ENCODE data around the gene MYOF. TPM values are rescaled to one million over a fixed set of nuclear protein-coding genes. Genes with fewer than 3 reads are reported as not detected.
"Not testable (repeated sequence)": the region's sequence is repeated elsewhere in the genome, so short reads cannot be mapped to it uniquely, and the experiment has no call there.

The MYOF gene
- total RNA-seq, 2 donors from 2014 or later = 21.1 to 25.7 TPM

DNA sequence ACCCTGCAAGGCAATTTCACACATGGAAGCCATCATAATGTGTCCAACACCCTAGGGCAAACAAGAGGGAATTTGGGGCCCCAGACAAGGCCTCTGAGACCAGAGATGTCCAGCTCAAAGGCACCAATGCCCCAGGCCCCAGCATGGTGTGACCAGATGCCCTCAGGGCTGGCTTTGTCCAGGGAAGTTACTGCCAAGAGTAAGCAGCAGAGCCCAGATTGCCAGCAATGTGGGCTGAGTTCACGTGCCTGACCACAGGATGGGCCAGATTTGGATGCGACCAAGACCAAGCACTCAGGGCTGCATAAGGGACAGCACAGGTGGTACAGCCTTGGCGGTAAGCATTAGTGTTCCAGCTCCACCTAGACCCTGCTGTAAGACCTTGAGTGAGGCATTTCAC lies 12.7 kb downstream of the MYOF start:
- ATAC-seq (no peak), DNase-seq (no peak)
- WGBS, 2 donors = 97 to 100% methylated on average over 2 to 3 of the region's 3 CpGs
- intact Hi-C loops (cut with DNase I) = no loop called here
- Histone ChIP-seq H3K36me3 (replicated peaks in 1 of 2; ENCODE audit: insufficient read depth in 1 of 2, low read depth in 2 of 2) (no peaks in the 10 kb centered on the region), H3K4me3 (no peak overlapping the region), H3K4me1 (peaks cover 19% of the 10 kb centered on the region), H3K9me3 (no peaks in the 10 kb centered on the region), H3K27me3 (no peaks in the 10 kb centered on the region), H3K27ac (peak overlapping the region in 2 of 4 donors; percentile 34 to 47)
- TF ChIP-seq, protein P1, sequence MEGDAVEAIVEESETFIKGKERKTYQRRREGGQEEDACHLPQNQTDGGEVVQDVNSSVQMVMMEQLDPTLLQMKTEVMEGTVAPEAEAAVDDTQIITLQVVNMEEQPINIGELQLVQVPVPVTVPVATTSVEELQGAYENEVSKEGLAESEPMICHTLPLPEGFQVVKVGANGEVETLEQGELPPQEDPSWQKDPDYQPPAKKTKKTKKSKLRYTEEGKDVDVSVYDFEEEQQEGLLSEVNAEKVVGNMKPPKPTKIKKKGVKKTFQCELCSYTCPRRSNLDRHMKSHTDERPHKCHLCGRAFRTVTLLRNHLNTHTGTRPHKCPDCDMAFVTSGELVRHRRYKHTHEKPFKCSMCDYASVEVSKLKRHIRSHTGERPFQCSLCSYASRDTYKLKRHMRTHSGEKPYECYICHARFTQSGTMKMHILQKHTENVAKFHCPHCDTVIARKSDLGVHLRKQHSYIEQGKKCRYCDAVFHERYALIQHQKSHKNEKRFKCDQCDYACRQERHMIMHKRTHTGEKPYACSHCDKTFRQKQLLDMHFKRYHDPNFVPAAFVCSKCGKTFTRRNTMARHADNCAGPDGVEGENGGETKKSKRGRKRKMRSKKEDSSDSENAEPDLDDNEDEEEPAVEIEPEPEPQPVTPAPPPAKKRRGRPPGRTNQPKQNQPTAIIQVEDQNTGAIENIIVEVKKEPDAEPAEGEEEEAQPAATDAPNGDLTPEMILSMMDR (IDR thresholded peaks at IDR 0.05) = no peak
- TF ChIP-seq POLR2A (IDR thresholded peaks at IDR 0.05) = no peak

DNA sequence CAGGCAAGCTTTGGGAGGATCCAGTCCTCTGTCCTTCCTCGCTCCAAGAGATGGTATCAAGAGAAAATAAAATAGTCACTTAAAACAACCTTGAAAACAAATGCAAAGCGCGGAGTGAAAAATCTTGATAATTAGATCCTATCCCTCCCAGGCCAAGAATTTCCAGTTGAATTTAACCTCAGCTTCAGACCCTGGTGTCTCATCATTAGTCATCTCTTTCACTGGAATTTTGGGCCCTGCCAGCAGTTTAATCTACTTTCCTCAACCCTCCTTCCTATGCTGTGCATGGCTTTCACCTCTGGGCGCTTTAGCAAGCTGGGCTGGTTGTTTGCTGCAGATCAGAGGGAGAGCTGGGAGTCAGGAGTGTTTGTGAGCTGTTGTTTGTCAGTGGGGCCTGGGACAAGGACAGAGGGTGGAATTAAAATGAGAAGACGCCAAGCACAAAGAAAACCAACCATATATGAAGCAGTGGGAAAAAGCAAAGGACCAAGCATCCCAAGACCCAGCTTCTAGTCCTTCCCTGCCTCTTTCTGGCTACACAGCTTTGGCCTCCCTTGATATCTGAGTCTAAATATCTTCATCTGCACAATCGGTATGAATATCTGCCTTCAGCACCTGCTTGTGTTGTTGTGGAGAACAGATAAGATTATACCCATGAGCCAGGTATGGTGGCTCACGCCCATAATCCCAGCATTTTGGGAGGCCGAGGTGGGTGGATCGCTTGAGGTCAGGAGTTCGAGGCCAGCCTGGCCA lies 13.5 kb downstream of the MYOF start:
- intact Hi-C loops (cut with DNase I) = no loop called here
- Histone ChIP-seq H3K27me3 (no peaks in the 10 kb centered on the region), H3K36me3 (replicated peaks in 1 of 2; ENCODE audit: insufficient read depth in 1 of 2, low read depth in 2 of 2) (no peaks in the 10 kb centered on the region), H3K9me3 (no peaks in the 10 kb centered on the region), H3K27ac (peak overlapping the region in 3 of 4 donors; percentile 26 to 34 (median 29)), H3K4me3 (no peak overlapping the region), H3K4me1 (peaks cover 19% of the 10 kb centered on the region)
- 73 to 85% methylated on average over 8 to 10 of the region's 10 CpGs for WGBS, 2 donors
- DNase-seq = peak in 1 of 4 donors; percentile 17
- no peak for TF ChIP-seq POLR2A (IDR thresholded peaks at IDR 0.05)
- TF ChIP-seq, protein P1 (IDR thresholded peaks at IDR 0.05) = no peak
- no peak for ATAC-seq

GRCh38 chr10:93467635-93468034 lies 14.5 kb downstream of the MYOF start:
- peak overlapping the region in 3 of 4 donors; percentile 26 to 34 (median 29) for H3K27ac ChIP-seq
- peaks cover 19% of the 10 kb centered on the region for H3K4me1 ChIP-seq
- H3K27me3 ChIP-seq; DNase-seq; H3K36me3 ChIP-seq (replicated peaks in 1 of 2; ENCODE audit: insufficient read depth in 1 of 2, low read depth in 2 of 2); H3K4me3 ChIP-seq; H3K9me3 ChIP-seq; intact Hi-C loops (cut with DNase I); ATAC-seq: not testable (repeated sequence)
- 80 to 82% methylated on average over 2 to 4 of the region's 4 CpGs for WGBS, 2 donors

DNA sequence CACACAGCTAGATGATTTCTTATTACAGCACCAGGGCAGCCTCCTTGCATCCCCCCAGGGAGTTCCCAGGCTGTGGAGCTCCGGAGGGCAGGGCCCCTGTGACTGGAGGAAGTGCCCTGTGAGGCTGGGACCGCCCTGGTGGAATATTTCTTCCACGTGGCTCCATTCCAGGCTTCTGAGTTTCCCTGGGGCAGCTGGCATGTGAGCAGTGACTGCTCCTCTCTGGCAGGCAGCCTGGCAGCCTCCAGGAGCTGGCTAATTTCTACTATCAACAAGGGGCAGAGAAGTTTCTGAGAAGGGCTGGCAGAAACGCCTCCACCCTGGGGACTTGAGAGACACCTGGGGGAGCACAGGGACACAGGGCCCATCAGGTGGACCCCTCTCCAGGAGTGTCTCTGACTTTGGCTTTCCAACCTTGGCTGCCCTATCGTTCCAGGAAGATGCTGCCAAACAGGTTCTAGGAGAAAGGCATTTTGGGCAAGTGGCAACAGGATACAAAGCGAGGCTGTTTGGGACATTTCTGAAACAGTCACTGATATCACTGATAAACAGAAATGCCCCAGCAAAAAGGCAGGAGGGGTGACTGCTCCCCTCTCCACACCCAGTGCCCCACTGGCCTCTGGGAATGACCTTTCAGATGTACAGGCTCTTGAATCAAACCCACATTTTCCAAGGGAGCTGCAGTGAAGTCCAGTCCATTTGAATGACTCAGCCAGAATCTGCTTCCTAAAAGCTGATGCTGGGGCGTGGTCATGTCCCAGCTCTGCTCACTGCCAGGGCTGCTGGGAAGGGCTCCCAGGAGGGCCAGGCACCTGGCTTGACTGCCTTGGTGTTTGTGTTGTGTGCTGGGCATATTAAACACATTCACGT lies 16.1 kb downstream of the MYOF start:
- 3 to 30% methylated on average over 4 to 8 of the region's 8 CpGs for WGBS, 2 donors
- Histone ChIP-seq H3K4me1 (peaks cover 19% of the 10 kb centered on the region), H3K4me3 (no peak overlapping the region), H3K27me3 (no peaks in the 10 kb centered on the region), H3K9me3 (no peaks in the 10 kb centered on the region), H3K36me3 (replicated peaks in 1 of 2; ENCODE audit: insufficient read depth in 1 of 2, low read depth in 2 of 2) (no peaks in the 10 kb centered on the region), H3K27ac (peak overlapping the region; percentile 80 to 90 (median 86))
- DNase-seq (peak; percentile 72 to 86 (median 84)), ATAC-seq (peak; percentile 85)
- intact Hi-C loops (cut with DNase I) = no loop called here
- TF ChIP-seq POLR2A (IDR thresholded peaks at IDR 0.05) = peak; percentile 22 to 63 (median 42)
- TF ChIP-seq, protein P1 (IDR thresholded peaks at IDR 0.05) = no peak

DNA sequence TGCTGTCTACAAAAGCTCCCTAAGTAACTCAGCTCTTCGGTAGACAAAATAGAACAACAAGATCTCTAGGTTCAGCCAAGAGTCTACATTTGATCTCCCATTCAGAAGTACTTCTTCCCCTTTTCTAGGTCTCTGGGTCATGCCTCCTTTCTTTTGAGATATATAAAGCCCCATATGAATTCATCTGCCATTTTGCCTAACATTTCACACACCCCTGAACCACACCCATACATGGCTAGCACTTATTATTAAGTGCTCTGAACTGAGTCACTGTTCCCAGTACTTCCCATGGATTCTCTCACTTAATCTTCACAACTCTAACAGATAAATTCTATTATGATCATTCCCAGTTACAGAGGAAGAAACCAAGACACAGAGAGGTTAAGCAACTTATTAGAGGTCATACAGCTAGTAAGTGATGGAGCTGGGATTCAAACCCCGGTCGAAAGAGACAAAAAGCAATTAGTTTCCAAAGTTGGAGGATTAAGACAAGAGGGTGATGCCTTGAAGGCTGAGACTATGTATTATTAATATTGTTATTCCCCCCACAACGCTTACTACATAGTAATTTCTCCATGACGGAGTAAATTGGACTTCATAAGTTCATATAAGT lies 17.3 kb downstream of the MYOF start:
- no peak for ATAC-seq
- WGBS, 2 donors = 81 to 88% methylated on average over 5 of the region's 5 CpGs
- Histone ChIP-seq H3K4me1 (peaks cover 14% of the 10 kb centered on the region), H3K9me3 (no peaks in the 10 kb centered on the region), H3K4me3 (no peak overlapping the region), H3K27me3 (no peaks in the 10 kb centered on the region), H3K36me3 (replicated peaks in 1 of 2; ENCODE audit: insufficient read depth in 1 of 2, low read depth in 2 of 2) (no peaks in the 10 kb centered on the region), H3K27ac (peak overlapping the region; percentile 9 to 90 (median 86))
- no peak for TF ChIP-seq POLR2A (IDR thresholded peaks at IDR 0.05)
- TF ChIP-seq, protein P1 (IDR thresholded peaks at IDR 0.05) = no peak
- intact Hi-C loops (cut with DNase I) = no loop called here
- DNase-seq = no peak
